ENCODE data around the gene DAGLB.

The DAGLB gene

GRCh38 chr7:6447581-6448199 lies at the start of gene DAGLB:
DAGLB (minus strand) TSS chr7:6447954; CDS start chr7:6447842, 112 bp downstream.
- DNase-seq, result peak; percentile 94

- DNase-seq, result no peak
Observed at GRCh38 chr7:6497637-6497905, 49.8 kb upstream of the DAGLB start.

GRCh38 chr7:6496842-6497636 lies 49.3 kb upstream of the DAGLB start:
- no peak for DNase-seq

GRCh38 chr7:6495597-6496262 lies 48.0 kb upstream of the DAGLB start:
- DNase-seq, result peak; percentile 33

GRCh38 chr7:6494365-6494764 lies 46.6 kb upstream of the DAGLB start:
- DNase-seq, result no peak

GRCh38 chr7:6491194-6491593 lies 43.4 kb upstream of the DAGLB start:
- no peak for DNase-seq

- DNase-seq, result no peak
Observed at GRCh38 chr7:6489612-6490011, 41.9 kb upstream of the DAGLB start.

- no peak for DNase-seq
Observed at GRCh38 chr7:6487184-6487545, 39.4 kb upstream of the DAGLB start.

GRCh38 chr7:6486438-6487183 lies 38.9 kb upstream of the DAGLB start:
- no peak for DNase-seq

GRCh38 chr7:6482743-6483119 lies 35.0 kb upstream of the DAGLB start:
- no peak for DNase-seq

GRCh38 chr7:6482307-6482706 lies 34.6 kb upstream of the DAGLB start:
- DNase-seq, result no peak

- no peak for DNase-seq
Observed at GRCh38 chr7:6481445-6481844, 33.7 kb upstream of the DAGLB start.

GRCh38 chr7:6480323-6480660 lies 32.5 kb upstream of the DAGLB start:
- no peak for DNase-seq

GRCh38 chr7:6479067-6479466 lies 31.3 kb upstream of the DAGLB start:
- DNase-seq, result no peak

GRCh38 chr7:6478186-6478585 lies 30.4 kb upstream of the DAGLB start:
- DNase-seq, result no peak

- DNase-seq, result no peak
Observed at GRCh38 chr7:6477318-6477660, 29.5 kb upstream of the DAGLB start.

- DNase-seq, result no peak
Observed at GRCh38 chr7:6476596-6477317, 29.0 kb upstream of the DAGLB start.

- DNase-seq, result no peak
Observed at GRCh38 chr7:6475433-6476186, 27.9 kb upstream of the DAGLB start.

GRCh38 chr7:6465862-6466261 lies 18.1 kb upstream of the DAGLB start:
- DNase-seq, result no peak

GRCh38 chr7:6463609-6464008 lies 15.9 kb upstream of the DAGLB start:
- DNase-seq, result peak; percentile 42

- DNase-seq, result peak; percentile 28
Observed at GRCh38 chr7:6461946-6462550, 14.3 kb upstream of the DAGLB start.

- no peak for DNase-seq
Observed at GRCh38 chr7:6460990-6461584, 13.3 kb upstream of the DAGLB start.

Measured in EL (cell line).